Ovary (tissue), 9 donors: ENCODE results near the gene STYK1. TPM values are rescaled to one million over a fixed set of nuclear protein-coding genes. Genes with fewer than 3 reads are reported as not detected.

Source experiments
- DNase-seq, 5 donors: peaks; one replicate each; pipeline ENCODE4 v3.0.0-alpha.2; 2019 to 2020
- H3K27ac ChIP-seq, 2 donors: fragments of 200-600 bp; one replicate each; pipeline versions ENCODE4 v1.5.1 to v1.8.0; 2019 to 2022
- H3K27me3 ChIP-seq: fragments of 200-600 bp; one replicate; pipeline ENCODE4 v1.8.0; 2022
- H3K36me3 ChIP-seq: fragments of 200-600 bp; sonication (generic); one replicate; pipeline ENCODE4 v1.5.1; 2019
- H3K4me1 ChIP-seq: one replicate; pipeline ENCODE4 v1.8.1; 2013; ENCODE audit warnings: mild to moderate bottlenecking, moderate library complexity; ENCODE audit not compliant: insufficient read depth
- H3K4me3 ChIP-seq: fragments of 200-600 bp; sonication (generic); one replicate; pipeline ENCODE4 v1.5.1; 2017
- H3K9me3 ChIP-seq, 2 donors: fragments of 200-600 bp in 1 of 2; sonication (generic) in 1 of 2; one replicate each; pipeline versions ENCODE4 v1.5.1 to v1.8.1; 2013 to 2019; ENCODE audit warnings: mild to moderate bottlenecking in 1 of 2, moderate library complexity in 1 of 2
- CTCF ChIP-seq, 3 donors: fragments of 450-650 bp in 2 of 3; fragments of 200-600 bp in 1 of 3; IDR thresholded peaks; one replicate each; pipeline versions ENCODE4 v1.5.1 to v1.8.0; 2016 to 2022; ENCODE audit warnings: antibody characterized with exemption in 3 of 3, mild to moderate bottlenecking in 1 of 3
- EP300 ChIP-seq: sonication (generic); formaldehyde crosslinking; IDR thresholded peaks from one replicate; pipeline ENCODE4 v1.6.1; 2017; ENCODE audit warnings: antibody characterized with exemption
- POLR2A ChIP-seq: fragments of 450-650 bp; IDR thresholded peaks from one replicate; pipeline ENCODE4 v1.6.1; 2017; ENCODE audit warnings: antibody characterized with exemption, mild to moderate bottlenecking, moderate library complexity
- WGBS, 3 donors: extraction: QIAGEN DNeasy Blood & Tissue Kit in 1 of 3; methylation state at CpG; one replicate each; pipeline versions ENCODE4 v1.1.5 to v1.1.7; 2013 to 2017; 5-methylcytosine and 5-hydroxymethylcytosine counted together
- intact Hi-C, 4 donors: fragments of 100-400 bp; cut with DNase I; formaldehyde crosslinking; loops; one replicate each; pipeline versions ENCODE4 v1.11.0 to v1.15.1; 2022 to 2023
- polyA plus RNA-seq, 2 donors: library from polyadenylated mRNA; stranded (reverse); fragments of 200-250 nt in 1 of 2; fragments of 350-450 nt in 1 of 2; fragmentation: Illumina TruSeq in 1 of 2; extraction: RNeasy Lipid Tissue Mini Kit (QIAGEN cat#74804) in 1 of 2; gene quantifications; one replicate each; pipeline ENCODE4 v1.2.3, GENCODE V29; 2013 to 2014
- total RNA-seq, 7 donors: library from RNA; depleted of rRNA in 2 of 7; stranded (reverse); fragments of >200 nt in 2 of 7; fragmentation: NEBNext Ultra II Directional in 3 of 7; extraction: Animal tissue kit (Norgen Biotek cat#: 25700) in 3 of 7; gene quantifications; one replicate each; pipeline versions ENCODE4 v1.1.0 to v1.2.4, GENCODE V29; 2016 to 2023
- donor health status: DM: no; HTN: no; CAD: no; lungs with moderate emphysema.
- donor health status: DM: no; HTN: no; CAD: no.
- donor health status: Bipolar disorder and iron deficiency.
- donor health status: DM: yes; HTN: yes; CAD: no.
- donor health status: DM: no; HTN: no; CAD: no.
- donor health status: DM: yes; HTN: yes; CAD: no.

Gene STYK1
- total and polyA plus RNA-seq, 9 donors, result 0.07 to 1.3 (median 0.33) TPM; not detected in 2

DNA sequence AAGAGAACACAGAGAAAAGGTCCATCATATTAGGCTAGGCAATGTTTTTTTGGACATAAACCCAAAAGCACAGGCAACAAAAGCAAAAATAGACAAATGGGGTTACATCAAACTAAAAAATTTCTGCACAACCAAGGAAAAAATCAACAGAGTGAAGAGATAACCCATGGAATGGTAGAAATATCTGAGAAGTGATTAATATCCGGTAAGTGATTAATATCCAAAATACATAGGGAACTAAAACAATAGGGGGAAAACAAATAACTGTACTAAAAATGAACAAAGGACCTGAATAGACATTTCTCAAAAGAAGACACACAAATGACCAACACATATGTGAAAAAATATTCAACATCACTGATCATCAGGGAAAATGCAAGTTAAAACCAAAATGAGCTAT lies 4.3 kb downstream of the STYK1 start:
- Histone ChIP-seq H3K27ac (no peak overlapping the region), H3K27me3 (no peaks in the 10 kb centered on the region), H3K9me3 (no peaks in the 10 kb centered on the region), H3K4me3 (no peak overlapping the region), H3K36me3 (no peaks in the 10 kb centered on the region), H3K4me1 (no peaks in the 10 kb centered on the region)
- TF ChIP-seq POLR2A (no peak), CTCF (IDR thresholded peaks at IDR 0.05) (no peak), EP300 (no peak)
- DNase-seq, result no peak
- intact Hi-C loops, result no loop called here
- 90 to 93% (median 93%) methylated on average over 1 of the region's 1 CpG for WGBS, 3 donors

GRCh38 chr12:10668526-10668925 lies 5.3 kb downstream of the STYK1 start:
- Histone ChIP-seq H3K36me3 (no peaks in the 10 kb centered on the region), H3K4me1 (no peaks in the 10 kb centered on the region), H3K27ac (no peak overlapping the region), H3K4me3 (no peak overlapping the region), H3K27me3 (no peaks in the 10 kb centered on the region), H3K9me3 (no peaks in the 10 kb centered on the region)
- intact Hi-C loops, result no loop called here
- 69 to 85% (median 74%) methylated on average over 5 of the region's 5 CpGs for WGBS, 3 donors
- TF ChIP-seq EP300 (no peak), CTCF (IDR thresholded peaks at IDR 0.05) (no peak), POLR2A (no peak)
- no peak for DNase-seq

GRCh38 chr12:10667581-10667980 lies 6.3 kb downstream of the STYK1 start:
- Histone ChIP-seq H3K9me3 (no peaks in the 10 kb centered on the region), H3K36me3 (no peaks in the 10 kb centered on the region), H3K27me3 (no peaks in the 10 kb centered on the region), H3K27ac (no peak overlapping the region), H3K4me3 (no peak overlapping the region), H3K4me1 (no peaks in the 10 kb centered on the region)
- WGBS, 3 donors, result 39 to 47% (median 43%) methylated on average over 1 of the region's 1 CpG
- TF ChIP-seq POLR2A, result no peak
- no peak for TF ChIP-seq CTCF (IDR thresholded peaks at IDR 0.05)
- TF ChIP-seq EP300, result no peak
- no peak for DNase-seq
- intact Hi-C loops, result no loop called here

DNA sequence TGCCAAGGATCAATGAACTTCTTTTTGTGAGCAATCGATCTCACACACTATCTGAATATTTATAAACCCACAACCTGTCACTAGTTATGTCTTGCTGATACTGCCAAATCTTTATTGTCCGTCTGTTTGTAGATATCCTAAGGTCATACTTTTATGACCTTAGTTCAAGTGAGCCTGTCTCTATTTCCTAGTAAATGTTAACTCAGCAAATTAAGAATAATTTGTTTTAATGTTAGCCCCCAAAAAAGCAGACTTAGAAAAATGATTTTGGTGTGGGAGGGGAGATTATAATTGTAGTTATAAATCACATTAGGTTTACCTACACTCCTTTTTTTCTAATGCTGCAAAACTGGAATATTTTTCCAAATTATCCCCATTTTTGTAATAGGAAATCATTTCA lies 9.4 kb downstream of the STYK1 start:
- intact Hi-C loops, result no loop called here
- Histone ChIP-seq H3K36me3 (no peaks in the 10 kb centered on the region), H3K4me3 (no peak overlapping the region), H3K27ac (no peak overlapping the region), H3K27me3 (no peaks in the 10 kb centered on the region), H3K4me1 (no peaks in the 10 kb centered on the region), H3K9me3 (no peaks in the 10 kb centered on the region)
- DNase-seq, result no peak
- no peak for TF ChIP-seq CTCF (IDR thresholded peaks at IDR 0.05)
- no peak for TF ChIP-seq POLR2A
- no peak for TF ChIP-seq EP300
- 59 to 68% (median 68%) methylated on average over 2 of the region's 2 CpGs for WGBS, 3 donors

- WGBS, 3 donors, result 68 to 87% (median 80%) methylated on average over 3 of the region's 3 CpGs
- Histone ChIP-seq H3K4me1 (no peaks in the 10 kb centered on the region), H3K4me3 (no peak overlapping the region), H3K9me3 (no peaks in the 10 kb centered on the region), H3K36me3 (no peaks in the 10 kb centered on the region), H3K27ac (no peak overlapping the region), H3K27me3 (no peaks in the 10 kb centered on the region)
- no peak for DNase-seq
- intact Hi-C loops, result no loop called here
- TF ChIP-seq POLR2A, result no peak
- TF ChIP-seq EP300, result no peak
- TF ChIP-seq CTCF (IDR thresholded peaks at IDR 0.05), result no peak
Observed at GRCh38 chr12:10663869-10664268, 10.0 kb downstream of the STYK1 start.
